ENCODE data around the gene RIT1. TPM values are rescaled to one million over a fixed set of nuclear protein-coding genes. Genes with fewer than 3 reads are reported as not detected.

RIT1 gene
- total RNA-seq, 1 experiment from 2014 or later, result 32.9 TPM

DNA sequence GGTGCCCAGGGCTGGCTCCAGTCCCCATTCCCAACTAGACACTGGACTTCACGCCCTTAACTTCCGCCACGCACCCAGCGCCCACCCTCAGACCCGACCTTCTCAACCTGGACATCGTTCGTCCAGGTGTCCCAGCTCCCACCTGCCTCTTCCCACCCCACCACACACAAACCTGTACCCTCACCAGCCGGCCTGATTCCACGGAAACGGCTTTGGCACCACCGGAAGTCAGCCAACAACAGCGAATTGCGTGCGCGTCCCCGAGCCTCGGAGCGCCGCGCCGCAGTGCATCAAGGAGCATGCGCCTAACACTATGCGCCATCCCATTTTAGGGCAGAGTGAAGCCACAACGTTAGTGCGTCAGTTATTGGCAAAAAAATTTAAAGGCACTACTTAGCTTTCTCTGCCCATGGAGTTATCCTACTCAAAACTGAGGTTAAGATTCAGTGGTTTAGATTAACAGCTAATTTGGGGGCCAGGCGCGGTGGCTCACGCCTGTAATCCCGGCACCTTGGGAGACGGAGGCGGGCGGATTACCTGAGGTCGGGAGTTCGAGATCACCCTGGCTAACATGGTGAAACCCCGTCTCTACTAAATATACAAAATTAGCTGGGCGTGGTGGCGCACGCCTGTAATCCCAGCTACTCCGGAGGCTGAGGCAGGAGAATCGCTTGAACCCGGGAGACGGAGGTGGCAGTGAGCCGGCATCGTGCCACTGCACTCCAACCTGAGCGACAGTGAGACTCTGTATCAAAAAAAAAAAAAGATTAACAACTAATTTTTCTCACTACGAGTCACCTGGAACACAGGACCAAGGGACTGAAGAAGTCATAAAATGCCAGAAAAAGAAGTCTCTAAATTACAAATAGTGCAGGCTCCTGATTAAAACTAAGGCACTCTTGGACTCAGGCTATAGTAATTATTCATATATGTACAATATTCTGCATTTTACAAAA is 53.9 kb downstream of the RIT1 start, which contains the start of gene GON4L:
GON4L (minus strand) TSS at position 240 of the 956 bp plus-strand sequence. CDS start 3,434 bp downstream, outside the sequence.
- DNase-seq (ENCODE audit: low read depth), result peak; percentile 92

DNA sequence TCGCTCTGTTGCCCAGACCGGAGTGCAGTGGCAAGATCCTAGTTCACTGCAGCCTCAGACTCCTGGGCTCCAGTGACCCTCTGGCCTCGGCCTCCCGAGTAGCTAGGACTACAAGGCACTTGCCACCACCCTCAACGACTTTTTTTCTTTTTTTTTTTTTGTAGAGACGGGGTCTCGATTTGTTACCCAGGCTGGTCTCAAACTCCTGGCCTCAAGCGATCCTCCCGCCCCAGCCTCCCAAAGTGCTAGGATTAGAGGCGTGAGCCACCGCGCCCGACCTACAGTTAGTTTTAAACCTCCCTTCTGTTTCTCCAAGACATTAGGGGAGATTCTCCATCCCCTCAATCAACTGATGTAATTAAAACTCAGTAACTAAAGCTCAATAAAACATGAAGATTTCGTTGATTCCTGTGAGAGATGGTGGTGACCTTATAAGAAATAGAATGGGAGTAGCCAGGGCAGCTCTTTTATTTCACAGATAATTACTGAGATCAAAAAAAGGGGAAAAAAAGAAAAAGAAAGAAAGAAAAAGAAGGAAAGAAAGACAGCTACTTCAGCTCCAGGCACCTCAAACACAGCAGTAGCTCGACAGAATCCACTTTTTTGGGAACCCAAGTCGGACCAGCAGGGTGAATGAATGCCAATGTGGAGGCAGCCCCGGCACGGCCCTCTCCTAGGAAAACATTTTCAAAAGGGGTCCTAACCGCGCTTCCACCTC is 54.7 kb downstream of the RIT1 start:
- no peak for DNase-seq (ENCODE audit: low read depth)

DNA sequence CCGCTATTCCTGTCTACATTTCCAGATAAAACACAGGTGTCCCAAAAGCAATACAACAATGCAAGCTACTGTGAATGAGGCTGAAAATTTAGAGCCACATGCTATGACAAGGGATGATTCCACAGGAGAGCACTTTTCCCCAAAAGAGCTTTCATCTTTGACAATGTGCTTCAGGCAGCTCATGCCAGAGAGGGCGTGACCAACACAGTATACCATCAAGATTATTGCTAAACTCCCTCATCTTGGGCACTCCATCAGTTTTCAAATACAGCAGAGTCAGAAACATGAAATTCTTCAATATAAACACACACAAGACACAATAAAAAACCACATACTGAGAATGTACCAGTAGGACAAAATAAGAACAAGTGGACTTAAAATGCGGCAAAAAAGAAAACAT is 60.8 kb downstream of the RIT1 start:
- DNase-seq (ENCODE audit: low read depth), result no peak

DNA sequence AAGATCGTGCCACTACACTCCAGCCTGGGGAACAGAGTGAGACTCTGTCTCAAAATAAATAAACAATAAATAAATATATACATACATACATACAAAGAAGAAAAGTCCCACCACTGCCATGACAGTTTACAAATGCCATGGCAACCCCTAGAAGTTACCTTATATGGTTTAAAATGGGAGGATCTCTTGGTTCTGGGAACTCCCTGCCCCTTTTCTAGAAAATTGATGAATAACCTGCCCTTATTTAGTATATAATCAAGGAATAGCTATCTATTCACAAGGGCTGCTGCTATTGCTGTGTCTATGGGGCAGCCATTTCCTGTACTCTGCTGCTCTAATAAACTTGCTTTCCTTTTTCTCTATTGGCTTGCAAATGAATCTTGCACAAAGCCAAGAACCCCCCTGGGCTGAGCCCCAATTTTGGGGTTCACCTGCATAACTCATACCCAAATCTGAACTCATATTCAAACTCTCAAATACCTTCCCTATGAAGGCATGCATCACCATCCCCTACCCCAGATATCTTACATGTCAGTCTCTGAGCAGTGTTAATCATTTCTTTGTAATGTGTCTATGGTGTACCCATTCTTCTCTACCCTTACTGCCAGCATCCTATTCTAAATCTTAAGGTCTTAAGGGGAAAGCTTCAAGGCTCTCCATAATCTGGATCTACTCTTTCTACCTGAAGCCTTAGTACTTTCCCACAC is 63.2 kb downstream of the RIT1 start:
- DNase-seq (ENCODE audit: low read depth), result no peak

Other genes starting within 250 kb of the RIT1 start
- gene YY1AP1, start 222.6 kb downstream of the RIT1 start, total RNA-seq (2014; rRNA removed), result 31.0 and 35.4 TPM in 2 replicates
- 78.7 and 79.4 TPM in 2 replicates for gene DAP3, start 222.3 kb downstream of the RIT1 start, total RNA-seq (2014; rRNA removed)
- gene GON4L, start 54.1 kb downstream of the RIT1 start, total RNA-seq (2014; rRNA removed), result 20.5 and 21.1 TPM in 2 replicates
- gene SYT11, start 51.8 kb downstream of the RIT1 start, total RNA-seq (2014; rRNA removed), result 14.5 and 17.4 TPM in 2 replicates
- 29.6 and 30.3 TPM in 2 replicates for gene KHDC4, start 23.1 kb upstream of the RIT1 start, total RNA-seq (2014; rRNA removed)
- not detected in 2 replicates for gene RXFP4, start 30.3 kb upstream of the RIT1 start, total RNA-seq (2014; rRNA removed)
- gene ARHGEF2, start 67.2 kb upstream of the RIT1 start, total RNA-seq (2014; rRNA removed), result 228 and 262 TPM in 2 replicates
- gene SSR2, start 109.6 kb upstream of the RIT1 start, total RNA-seq (2014; rRNA removed), result 229 and 351 TPM in 2 replicates
- gene UBQLN4, start 142.4 kb upstream of the RIT1 start, total RNA-seq (2014; rRNA removed), result 34.1 and 37.7 TPM in 2 replicates
- 67.3 and 70.9 TPM in 2 replicates for gene LAMTOR2, start 143.4 kb upstream of the RIT1 start, total RNA-seq (2014; rRNA removed)
- gene RAB25, start 149.8 kb upstream of the RIT1 start, total RNA-seq (2014; rRNA removed), result not detected in 2 replicates
- 4.9 and 5.8 TPM in 2 replicates for gene MEX3A, start 171.1 kb upstream of the RIT1 start, total RNA-seq (2014; rRNA removed)
- 1,371 and 1,475 TPM in 2 replicates for gene LMNA, start 203.4 kb upstream of the RIT1 start, total RNA-seq (2014; rRNA removed)
- gene SEMA4A, start 242.2 kb upstream of the RIT1 start, total RNA-seq (2014; rRNA removed), result 0.40 and 0.64 TPM in 2 replicates

All from LHCN-M2 (cell line).